ENCODE measurements around the gene CDK5RAP3. TPM values are rescaled to one million over a fixed set of nuclear protein-coding genes. Genes with fewer than 3 reads are reported as not detected.
A peak's percentile ranks its signal among the peaks of the same experiment; 100 is the strongest.
"Not testable (repeated sequence)": the region's sequence is repeated elsewhere in the genome, so short reads cannot be mapped to it uniquely, and the experiment has no call there.

CDK5RAP3 gene
- total RNA-seq, 1 donor from 2014 or later, result 301 TPM

DNA sequence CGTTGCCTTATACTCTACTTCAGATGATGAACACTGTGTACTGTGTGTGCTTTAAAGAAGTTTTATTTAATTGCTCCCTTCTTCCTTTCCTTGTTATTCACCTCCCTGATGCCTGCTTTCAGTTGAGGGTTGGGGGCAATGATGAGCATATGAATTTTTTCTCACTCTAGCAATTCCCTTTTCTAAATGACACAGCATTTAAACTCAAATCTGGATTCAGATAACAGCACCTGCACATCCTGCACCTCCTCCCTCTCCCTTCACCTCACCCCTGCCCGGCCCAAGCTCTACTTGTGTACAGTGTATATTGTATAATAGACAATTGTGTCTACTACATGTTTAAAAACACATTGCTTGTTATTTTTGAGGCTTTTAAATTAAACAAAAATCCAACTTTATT, 42.5 kb upstream of the CDK5RAP3 start:
- Mint-ChIP-seq H3K36me3 (ENCODE audit: low read depth) (peaks cover 12% of the 10 kb centered on the region), H3K27ac (ENCODE audit: unreplicated experiment) (peak overlapping the region; percentile 41), H3K4me1 (peaks cover 13% of the 10 kb centered on the region), H3K9me3 (no peaks in the 10 kb centered on the region), H3K4me3 (no peak overlapping the region), H3K27me3 (ENCODE audit: low read depth) (no peaks in the 10 kb centered on the region)
- no peak for DNase-seq (ENCODE audit: low read depth, low spot score)
- TF ChIP-seq, protein P1, sequence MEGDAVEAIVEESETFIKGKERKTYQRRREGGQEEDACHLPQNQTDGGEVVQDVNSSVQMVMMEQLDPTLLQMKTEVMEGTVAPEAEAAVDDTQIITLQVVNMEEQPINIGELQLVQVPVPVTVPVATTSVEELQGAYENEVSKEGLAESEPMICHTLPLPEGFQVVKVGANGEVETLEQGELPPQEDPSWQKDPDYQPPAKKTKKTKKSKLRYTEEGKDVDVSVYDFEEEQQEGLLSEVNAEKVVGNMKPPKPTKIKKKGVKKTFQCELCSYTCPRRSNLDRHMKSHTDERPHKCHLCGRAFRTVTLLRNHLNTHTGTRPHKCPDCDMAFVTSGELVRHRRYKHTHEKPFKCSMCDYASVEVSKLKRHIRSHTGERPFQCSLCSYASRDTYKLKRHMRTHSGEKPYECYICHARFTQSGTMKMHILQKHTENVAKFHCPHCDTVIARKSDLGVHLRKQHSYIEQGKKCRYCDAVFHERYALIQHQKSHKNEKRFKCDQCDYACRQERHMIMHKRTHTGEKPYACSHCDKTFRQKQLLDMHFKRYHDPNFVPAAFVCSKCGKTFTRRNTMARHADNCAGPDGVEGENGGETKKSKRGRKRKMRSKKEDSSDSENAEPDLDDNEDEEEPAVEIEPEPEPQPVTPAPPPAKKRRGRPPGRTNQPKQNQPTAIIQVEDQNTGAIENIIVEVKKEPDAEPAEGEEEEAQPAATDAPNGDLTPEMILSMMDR (conservative IDR thresholded peaks at IDR 0.05), result no peak

DNA sequence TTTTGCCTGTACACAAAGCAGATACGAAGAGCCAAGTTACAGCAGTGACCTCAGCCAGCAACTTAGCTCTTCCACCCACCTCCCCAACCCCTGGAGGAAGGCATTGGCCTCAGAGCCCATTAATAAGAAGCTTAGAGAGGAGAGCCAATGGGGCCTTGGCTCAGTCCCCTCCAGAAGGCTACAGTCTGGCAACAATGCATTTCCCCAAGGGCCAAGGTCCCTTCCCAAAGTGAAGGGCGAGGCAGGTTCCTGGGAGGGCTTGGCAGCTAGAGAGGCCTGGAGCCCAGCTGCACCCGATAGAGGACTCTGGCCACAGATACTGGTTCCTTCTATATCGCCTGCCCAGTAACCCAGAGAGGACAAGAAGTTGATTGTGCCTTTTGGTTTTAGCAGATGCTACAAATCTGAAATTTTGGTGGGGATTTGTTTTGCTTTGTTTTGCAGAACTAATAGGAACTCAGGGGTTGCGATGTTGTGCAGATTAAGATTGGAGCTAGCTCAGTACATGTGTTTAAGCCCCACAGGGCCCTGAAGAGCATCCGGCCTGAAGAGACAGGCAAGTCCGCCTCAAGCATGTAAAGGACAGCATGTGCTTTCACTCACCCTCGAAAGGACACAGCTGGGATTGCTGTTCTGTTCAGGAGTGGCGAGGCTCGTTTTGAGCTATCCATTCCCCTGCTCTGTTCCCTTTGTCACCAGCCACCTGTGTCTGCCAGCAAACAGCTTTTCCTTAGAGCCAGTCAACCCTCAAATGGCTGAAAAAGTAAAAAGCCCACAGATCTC, 41.5 kb upstream of the CDK5RAP3 start:
- H3K27me3 Mint-ChIP-seq (ENCODE audit: low read depth), result no peaks in the 10 kb centered on the region
- peaks cover 12% of the 10 kb centered on the region for H3K36me3 Mint-ChIP-seq (ENCODE audit: low read depth)
- H3K4me1 Mint-ChIP-seq, result peaks cover 13% of the 10 kb centered on the region
- DNase-seq (ENCODE audit: low read depth, low spot score), result no peak
- peak overlapping the region; percentile 46 for H3K27ac Mint-ChIP-seq (ENCODE audit: unreplicated experiment)
- no peaks in the 10 kb centered on the region for H3K9me3 Mint-ChIP-seq
- H3K4me3 Mint-ChIP-seq, result no peak overlapping the region
- TF ChIP-seq, protein P1 (conservative IDR thresholded peaks at IDR 0.05), result no peak

DNA sequence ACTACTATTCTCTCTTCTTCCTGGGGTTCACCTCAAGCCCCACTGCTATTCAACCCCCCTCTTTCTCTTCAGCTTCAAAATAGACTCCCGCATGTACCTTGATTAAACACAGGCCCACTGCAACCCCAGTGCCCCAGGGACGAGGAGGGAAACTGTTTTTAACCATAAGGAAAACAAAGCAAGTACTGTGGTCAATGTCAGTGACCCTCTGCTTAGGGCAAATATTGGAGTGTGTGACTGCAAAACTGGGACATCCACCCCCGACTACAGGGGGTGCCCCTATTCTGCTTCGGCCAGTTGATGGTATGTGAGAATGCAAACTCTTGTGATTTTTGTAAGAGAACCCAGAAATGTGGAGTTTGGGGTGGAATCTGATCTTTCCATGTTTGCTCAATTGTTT, 39.1 kb upstream of the CDK5RAP3 start:
- peaks cover 6% of the 10 kb centered on the region for H3K36me3 Mint-ChIP-seq (ENCODE audit: low read depth)
- no peaks in the 10 kb centered on the region for H3K9me3 Mint-ChIP-seq
- H3K4me1 Mint-ChIP-seq, result peaks cover 8% of the 10 kb centered on the region
- DNase-seq (ENCODE audit: low read depth, low spot score), result no peak
- H3K27ac Mint-ChIP-seq (ENCODE audit: unreplicated experiment), result no peak overlapping the region
- H3K4me3 Mint-ChIP-seq, result no peak overlapping the region
- TF ChIP-seq, protein P1 (conservative IDR thresholded peaks at IDR 0.05), result no peak
- H3K27me3 Mint-ChIP-seq (ENCODE audit: low read depth), result no peaks in the 10 kb centered on the region

DNA sequence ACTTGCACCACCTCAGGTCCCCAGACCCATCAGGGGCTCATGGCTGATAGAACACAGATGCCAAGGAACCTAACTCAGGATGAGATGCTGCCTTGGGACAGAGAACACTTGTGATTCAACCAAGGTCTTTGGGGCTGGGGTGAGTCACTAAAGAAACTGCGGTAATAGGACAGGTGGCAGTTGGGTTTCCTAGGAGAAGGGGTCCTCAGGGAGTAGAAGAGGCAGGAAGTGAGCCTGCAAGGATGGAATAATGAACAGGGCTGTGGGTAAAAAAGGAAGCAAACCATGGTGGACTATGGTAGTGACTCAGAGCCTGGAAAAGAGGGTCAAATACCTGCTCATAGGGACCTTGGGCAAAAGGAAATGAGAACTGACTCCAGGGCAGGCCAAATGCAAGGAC, 36.1 kb upstream of the CDK5RAP3 start:
- Mint-ChIP-seq H3K27me3 (ENCODE audit: low read depth) (no peaks in the 10 kb centered on the region), H3K27ac (ENCODE audit: unreplicated experiment) (no peak overlapping the region), H3K9me3 (no peaks in the 10 kb centered on the region), H3K4me3 (no peak overlapping the region), H3K36me3 (ENCODE audit: low read depth) (peaks cover 4% of the 10 kb centered on the region), H3K4me1 (peaks cover 12% of the 10 kb centered on the region)
- TF ChIP-seq, protein P1 (conservative IDR thresholded peaks at IDR 0.05), result no peak
- DNase-seq (ENCODE audit: low read depth, low spot score), result no peak

DNA sequence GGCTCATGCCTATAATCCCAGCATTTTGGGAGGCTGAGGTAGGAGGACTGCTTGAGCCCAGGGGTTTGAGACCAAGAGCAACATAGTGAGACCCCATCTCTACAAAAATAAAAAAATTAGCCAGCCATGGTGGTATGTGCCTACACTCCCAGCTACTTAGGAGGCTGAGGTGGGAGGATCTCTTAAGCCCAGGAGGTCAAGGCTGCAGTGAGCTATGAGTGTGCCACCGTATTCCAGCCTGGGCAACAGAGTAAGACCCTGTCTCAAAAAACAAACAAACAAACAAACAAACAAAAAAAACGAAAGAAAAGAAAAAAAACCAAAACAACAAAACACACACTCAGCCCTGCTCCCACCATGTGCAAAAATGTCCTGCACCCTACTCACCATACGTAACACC, 35.4 kb upstream of the CDK5RAP3 start:
- not testable (repeated sequence) for H3K9me3 Mint-ChIP-seq; H3K36me3 Mint-ChIP-seq (ENCODE audit: low read depth); DNase-seq (ENCODE audit: low read depth, low spot score); H3K27me3 Mint-ChIP-seq (ENCODE audit: low read depth); H3K27ac Mint-ChIP-seq (ENCODE audit: unreplicated experiment); H3K4me3 Mint-ChIP-seq
- peaks cover 12% of the 10 kb centered on the region for H3K4me1 Mint-ChIP-seq

DNA sequence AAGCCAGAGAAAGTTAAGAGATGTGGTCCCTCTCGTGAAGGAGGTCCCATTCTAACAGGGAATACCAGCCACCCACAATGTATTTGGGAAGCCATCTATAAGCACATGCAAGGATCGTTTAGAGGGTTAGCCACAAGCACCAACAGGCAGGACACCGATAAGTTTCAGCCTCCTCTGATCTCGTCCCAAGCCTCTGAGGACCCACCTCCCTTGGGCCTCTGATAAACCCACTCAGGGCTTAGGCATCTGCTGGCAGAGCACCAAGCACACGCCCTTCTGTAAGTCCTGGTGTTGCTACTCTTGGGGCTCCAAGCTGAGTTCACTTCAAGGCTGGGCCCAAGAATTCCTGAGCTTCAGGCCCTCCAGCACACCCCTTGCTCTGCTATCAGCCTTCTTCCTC, 35.0 kb upstream of the CDK5RAP3 start:
- Mint-ChIP-seq H3K27ac (ENCODE audit: unreplicated experiment) (no peak overlapping the region), H3K4me3 (no peak overlapping the region), H3K27me3 (ENCODE audit: low read depth) (peaks cover 6% of the 10 kb centered on the region), H3K9me3 (peaks cover under 1% of the 10 kb centered on the region), H3K36me3 (ENCODE audit: low read depth) (peaks cover 4% of the 10 kb centered on the region), H3K4me1 (peaks cover 13% of the 10 kb centered on the region)
- TF ChIP-seq, protein P1 (conservative IDR thresholded peaks at IDR 0.05), result no peak
- no peak for DNase-seq (ENCODE audit: low read depth, low spot score)

All from neural crest cell (in vitro differentiated cells).